GM18498 (cell line): ENCODE measurements around the gene PIM3.

Experiments used
- ATAC-seq: cut with Tn5 transposase; IDR thresholded peaks from one replicate; pipeline ENCODE4 v1.9.1; 2021; ENCODE audit warnings: mild to moderate bottlenecking, moderate library complexity; ENCODE audit not compliant: unreplicated experiment

The PIM3 gene

DNA sequence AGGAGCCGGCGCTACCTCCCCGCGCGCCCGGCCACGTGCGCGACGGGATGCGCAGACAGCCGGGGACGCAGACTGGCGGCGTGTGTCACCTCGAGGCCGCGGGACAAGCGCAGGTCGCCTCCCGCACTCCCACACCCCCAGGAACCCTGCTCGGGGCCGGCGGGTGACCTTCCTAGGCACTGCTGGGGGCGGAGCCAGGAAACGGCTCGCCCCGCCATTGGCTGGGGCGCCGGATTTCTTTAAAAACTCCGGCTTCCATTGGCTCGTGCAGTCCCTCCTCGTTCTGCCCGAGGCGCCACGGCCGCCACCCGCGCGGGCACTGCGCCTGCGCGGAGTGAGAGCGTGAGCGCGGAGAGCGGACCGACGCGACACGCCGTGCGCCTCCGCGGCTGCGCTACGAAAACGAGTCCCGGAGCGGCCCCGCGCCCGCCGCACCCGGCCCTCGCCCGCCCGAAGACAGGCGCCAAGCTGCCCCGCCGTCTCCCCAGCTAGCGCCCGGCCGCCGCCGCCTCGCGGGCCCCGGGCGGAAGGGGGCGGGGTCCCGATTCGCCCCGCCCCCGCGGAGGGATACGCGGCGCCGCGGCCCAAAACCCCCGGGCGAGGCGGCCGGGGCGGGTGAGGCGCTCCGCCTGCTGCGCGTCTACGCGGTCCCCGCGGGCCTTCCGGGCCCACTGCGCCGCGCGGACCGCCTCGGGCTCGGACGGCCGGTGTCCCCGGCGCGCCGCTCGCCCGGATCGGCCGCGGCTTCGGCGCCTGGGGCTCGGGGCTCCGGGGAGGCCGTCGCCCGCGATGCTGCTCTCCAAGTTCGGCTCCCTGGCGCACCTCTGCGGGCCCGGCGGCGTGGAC lies at the start of gene PIM3:
PIM3 (plus strand) TSS at position 614 of the 846 bp plus-strand sequence; CDS start at position 790, 176 bp downstream.
- ATAC-seq: peak; percentile 73

DNA sequence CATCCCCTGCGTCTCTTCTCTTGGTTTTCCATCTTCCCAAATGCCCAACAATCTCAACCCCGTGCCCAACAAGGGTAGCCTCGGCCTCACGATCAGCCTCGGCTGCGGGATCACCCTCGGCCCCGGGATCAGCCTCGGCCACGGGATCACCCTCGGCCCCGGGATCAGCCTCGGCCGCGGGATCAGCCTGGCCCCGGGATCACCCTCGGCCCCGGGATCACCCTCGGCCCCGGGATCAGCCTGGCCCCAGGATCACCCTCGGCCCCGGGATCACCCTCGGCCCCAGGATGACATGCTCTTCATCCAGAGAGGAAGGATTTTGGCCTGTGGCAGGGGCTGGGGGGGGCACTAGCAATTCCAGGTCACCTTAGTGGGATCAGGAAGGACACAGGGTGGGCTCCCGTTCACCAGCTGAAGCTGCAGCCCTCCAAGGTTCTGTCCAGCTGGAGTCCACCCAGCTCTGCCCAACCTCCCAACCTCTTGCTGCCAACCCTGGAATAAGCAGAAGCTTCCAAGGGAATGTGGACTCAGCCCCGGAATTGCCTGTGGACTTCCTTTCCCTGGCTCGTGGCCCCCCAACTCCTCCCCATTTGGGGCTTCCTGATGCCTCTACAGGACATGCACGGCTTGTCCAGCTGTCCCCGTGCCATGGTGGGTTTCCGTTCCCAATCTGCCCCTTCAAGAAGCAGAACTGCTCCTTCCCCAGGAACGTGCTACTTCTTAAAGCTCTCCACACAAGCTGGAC lies 48.5 kb upstream of the PIM3 start:
- ATAC-seq: no peak

GRCh38 chr22:49913026-49913425 lies 47.5 kb upstream of the PIM3 start:
- no peak for ATAC-seq

- ATAC-seq: no peak
Measured at GRCh38 chr22:49913446-49913845, 47.1 kb upstream of the PIM3 start.

GRCh38 chr22:49914256-49914655 lies 46.3 kb upstream of the PIM3 start:
- no peak for ATAC-seq

DNA sequence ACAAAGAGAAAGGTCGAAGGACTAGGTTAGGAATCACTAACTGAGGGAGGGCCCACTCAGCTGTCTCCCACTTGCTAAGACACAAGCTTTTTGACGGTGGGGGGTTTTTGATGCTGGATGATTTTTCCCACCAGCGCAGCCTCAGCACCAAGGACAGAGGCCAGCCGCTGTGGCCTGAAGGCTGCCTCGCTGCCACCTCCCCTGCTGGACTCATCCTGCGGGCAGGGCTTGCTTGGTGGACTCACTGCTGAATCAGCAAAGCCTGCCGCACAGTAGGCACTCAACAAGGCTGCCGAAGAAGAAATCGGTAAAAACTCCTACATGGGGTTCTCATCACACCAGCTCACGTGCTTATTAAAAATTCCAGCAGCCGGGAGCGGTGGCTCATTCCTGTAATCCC lies 45.0 kb upstream of the PIM3 start:
- ATAC-seq: no peak

DNA sequence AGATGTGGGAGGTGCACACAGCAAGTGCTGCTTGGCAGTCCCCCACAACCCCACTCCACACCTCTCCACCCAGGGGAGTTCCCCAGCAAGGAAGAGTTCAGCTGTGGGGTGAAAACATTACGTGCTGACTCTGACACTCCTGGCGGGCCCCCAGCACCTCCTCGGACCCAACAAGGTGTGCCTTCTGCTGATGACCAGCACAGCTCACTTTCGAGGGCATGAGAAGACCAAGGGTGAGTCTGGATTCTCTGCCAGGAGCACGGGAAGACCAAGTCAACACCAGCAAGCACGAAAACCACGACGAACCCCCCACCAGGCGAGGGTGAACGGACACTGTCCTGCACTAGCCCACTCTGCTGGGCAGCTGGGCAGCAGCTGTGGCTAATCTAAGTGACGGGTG lies 43.7 kb upstream of the PIM3 start:
- no peak for ATAC-seq

GRCh38 chr22:49917974-49918910 lies 42.3 kb upstream of the PIM3 start, which contains the start of the genes ALG12 and CRELD2:
TSS of gene ALG12 (minus strand) at chr22:49918438. CDS start at chr22:49913765, 4,673 bp downstream.
TSS of gene CRELD2 (plus strand) at chr22:49918634. CDS start at chr22:49918770, 136 bp downstream.
- peak; percentile 90 for ATAC-seq

DNA sequence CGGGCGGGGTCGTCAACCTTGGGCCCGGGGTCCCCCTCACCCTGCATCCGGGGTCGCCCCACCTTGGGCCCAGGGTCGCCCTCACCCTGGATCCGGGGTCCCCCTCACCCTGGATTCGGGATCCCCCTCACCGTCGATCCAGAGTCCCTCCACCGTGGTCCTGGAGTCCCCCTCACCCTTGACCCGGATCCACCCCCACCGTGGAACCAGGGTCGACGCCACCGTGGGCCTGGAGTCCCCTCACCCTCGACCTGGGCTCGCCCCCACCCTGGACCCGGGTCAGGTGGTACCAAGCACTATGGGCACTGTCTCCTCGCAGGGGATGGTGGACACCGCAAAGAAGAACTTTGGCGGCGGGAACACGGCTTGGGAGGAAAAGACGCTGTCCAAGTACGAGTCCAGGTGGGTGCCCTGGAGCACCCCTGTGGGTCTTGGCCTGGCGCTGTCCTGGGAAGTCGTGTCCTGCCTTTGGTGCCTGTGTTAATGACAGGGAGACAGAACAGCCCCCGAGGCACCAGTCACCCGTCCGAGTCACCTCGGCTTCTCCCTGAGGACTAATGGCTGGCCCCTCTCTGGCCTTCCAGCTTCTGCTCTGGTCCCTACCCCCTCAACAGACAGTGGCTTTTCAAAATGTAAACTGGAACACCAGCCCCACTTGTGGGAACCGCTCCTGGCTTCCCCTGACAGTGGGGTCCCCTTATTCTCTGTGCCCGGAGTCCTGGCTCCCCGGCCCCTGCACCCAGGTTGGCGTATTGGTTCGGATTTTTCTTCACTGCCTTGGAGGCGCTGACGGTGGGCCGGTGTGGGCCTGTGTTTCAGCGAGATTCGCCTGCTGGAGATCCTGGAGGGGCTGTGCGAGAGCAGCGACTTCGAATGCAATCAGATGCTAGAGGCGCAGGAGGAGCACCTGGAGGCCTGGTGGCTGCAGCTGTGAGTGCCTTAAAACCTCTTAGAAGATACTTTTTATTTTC lies 41.4 kb upstream of the PIM3 start:
- peak; percentile 4 for ATAC-seq

GRCh38 chr22:49920859-49921258 lies 39.7 kb upstream of the PIM3 start:
- ATAC-seq: no peak

DNA sequence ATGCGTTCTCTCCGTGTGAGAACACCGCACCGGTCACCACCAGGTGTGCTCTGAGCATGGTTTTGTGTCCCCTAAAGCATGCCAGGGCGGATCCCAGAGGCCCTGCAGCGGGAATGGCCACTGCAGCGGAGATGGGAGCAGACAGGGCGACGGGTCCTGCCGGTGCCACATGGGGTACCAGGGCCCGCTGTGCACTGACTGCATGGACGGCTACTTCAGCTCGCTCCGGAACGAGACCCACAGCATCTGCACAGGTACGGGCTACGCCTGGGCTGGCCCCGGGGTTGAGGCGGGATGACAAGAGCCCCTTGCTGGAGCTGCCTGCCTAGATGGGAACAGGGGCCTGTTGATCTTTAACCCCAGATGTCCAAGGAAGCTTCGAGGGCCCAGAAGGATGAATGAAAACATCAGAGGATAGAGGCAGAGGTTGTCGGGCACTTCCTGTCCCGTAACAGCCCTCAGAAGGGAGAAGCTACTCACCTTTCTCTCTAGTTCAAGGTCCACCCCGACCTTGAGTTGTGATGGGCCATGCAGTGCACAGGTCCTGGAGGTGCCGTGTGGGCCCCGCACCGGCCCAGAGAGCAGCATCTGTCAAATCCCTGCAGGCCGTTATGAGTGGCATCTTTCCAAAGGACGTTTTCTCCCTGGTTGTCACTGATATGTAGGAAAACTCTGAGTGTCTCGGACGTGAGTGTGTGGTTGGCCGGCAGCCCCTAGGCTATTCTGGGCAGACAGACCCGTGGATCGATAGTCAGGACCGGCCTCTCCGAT lies 38.9 kb upstream of the PIM3 start:
- ATAC-seq: no peak

GRCh38 chr22:49922484-49922883 lies 38.1 kb upstream of the PIM3 start:
- ATAC-seq: no peak

DNA sequence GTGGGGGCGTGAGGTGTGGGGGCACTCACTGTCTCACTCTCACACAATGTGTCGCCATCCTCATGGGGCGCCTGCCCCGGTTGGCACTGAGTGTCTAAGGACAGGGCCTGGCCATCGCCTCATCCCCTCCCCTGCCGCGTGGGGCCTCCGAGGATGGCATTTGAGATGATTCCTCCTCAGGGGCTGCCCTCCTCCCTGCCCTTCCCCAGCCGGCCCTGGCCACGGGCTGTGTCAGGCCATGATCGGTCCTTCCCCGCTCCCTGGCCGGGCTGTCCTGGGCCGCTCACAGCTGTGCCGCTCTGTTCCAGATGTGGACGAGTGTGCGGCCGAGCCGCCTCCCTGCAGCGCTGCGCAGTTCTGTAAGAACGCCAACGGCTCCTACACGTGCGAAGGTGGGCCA lies 37.6 kb upstream of the PIM3 start:
- ATAC-seq: no peak

DNA sequence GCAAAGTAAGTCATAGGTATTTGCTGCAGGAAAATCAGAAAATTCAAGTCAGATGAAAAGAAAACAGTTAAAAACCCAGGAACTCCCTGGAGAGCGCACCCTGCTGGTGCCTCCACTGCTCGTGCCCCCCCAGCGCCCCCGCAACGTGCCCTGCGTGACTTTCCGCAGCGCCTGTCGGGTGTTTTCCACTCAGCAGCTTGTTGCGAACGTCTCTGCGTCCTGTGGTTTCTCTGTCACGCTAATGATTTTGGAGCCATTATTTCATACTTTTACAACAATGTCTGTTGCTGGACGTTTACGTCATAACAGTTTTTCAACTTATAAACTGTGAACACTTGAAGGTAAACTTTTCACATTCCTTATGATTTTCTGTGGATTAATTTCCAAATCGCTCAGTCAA lies 37.1 kb upstream of the PIM3 start:
- ATAC-seq: no peak

DNA sequence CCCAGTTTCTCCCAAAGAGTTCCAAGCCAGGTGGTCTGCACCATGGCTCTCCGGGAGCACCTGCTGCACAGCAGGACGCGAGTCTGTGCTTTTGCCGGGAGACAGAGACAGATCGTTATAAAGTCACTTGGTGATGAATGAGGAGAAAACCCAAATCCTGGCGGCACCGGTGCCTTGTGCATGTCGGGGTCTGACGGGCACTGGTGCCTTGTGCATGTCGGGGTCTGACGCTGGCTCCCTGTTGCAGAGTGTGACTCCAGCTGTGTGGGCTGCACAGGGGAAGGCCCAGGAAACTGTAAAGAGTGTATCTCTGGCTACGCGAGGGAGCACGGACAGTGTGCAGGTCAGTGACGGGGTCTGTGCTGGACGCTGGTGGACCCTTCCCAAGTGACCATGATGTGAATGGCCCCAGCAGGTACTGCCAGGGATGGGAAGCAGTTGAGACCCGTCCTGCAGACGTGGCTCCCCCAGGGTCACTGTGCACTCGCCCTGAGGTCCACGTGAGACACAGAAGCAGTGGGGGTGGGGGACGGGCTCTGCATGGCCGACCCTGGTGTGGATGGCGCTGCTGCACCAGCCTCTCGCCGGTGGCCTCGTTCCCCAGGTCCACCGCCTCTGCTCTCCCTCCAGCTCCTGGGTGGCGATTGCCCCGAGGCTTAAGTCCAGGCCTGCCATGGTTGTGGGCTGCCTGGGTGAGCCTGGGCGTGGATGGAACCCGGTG lies 36.3 kb upstream of the PIM3 start:
- ATAC-seq: no peak

DNA sequence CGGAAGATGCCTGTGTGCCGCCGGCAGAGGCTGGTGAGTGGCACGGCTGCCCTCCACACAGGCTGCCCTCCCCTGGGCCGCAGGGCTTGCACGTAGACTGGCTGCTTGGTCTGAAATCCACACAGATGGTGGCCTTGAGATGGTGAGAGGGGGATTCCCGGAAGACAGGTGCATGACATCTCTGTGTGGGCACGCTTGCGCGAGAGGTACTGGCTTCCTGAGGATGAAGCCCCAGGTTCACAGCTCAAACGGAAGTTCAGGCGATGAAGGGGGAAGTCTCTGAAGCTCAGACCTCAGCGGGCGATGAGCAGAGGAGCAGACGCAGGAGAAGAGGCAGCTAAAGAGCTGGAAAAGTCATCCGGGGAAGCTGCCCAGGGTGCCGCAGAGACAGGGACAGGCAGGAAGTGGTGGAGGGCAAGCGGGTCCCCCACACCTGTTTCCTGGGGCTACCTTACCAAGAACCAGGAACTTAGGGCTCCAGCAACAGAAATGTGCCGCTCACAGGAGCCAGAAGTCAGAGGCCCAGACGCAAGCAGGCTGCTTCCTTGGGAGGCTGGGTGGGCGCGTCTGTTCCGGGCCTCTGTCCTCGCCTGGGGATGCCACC lies 34.9 kb upstream of the PIM3 start:
- no peak for ATAC-seq

- no peak for ATAC-seq
Measured at GRCh38 chr22:49926916-49927315, 33.7 kb upstream of the PIM3 start.
